B cell (primary cell): ENCODE measurements around the gene MBD3. TPM values are rescaled to one million over a fixed set of nuclear protein-coding genes. Genes with fewer than 3 reads are reported as not detected.
"Not testable (repeated sequence)": the region's sequence is repeated elsewhere in the genome, so short reads cannot be mapped to it uniquely, and the experiment has no call there.

Experiments
- ATAC-seq: fragments of 200-7000 bp; cut with Tn5 transposase; one replicate; pipeline ENCODE4 v1.10.0; 2021; ENCODE audit warnings: low read depth, mild to moderate bottlenecking, moderate number of reproducible peaks, moderate library complexity
- CTCF ChIA-PET: fragments of 350-600 bp; sonication (Branson Sonifier 250); formaldehyde crosslinking; loops from one replicate; lab custom pipeline; 2021; ENCODE audit warnings: antibody characterized with exemption, inconsistent platforms; lab: Charles Lee
- POLR2A ChIA-PET: fragments of 350-600 bp; sonication (Branson Sonifier 250); formaldehyde crosslinking; loops from one replicate; lab custom pipeline; 2021; ENCODE audit warnings: antibody characterized with exemption; lab: Charles Lee
- DNase-seq: peaks from one replicate; pipeline ENCODE4 v3.0.0; 2013
- H2AFZ ChIP-seq: 2 replicates; pipeline ENCODE4 v1.6.1; 2012; ENCODE audit warnings: mild to moderate bottlenecking, low read depth, low read length; ENCODE audit not compliant: insufficient read depth, poor library complexity, severe bottlenecking
- H3K27ac ChIP-seq, 2 donors: 1 replicate in 1 of 2; 2 replicates in 1 of 2; pipeline ENCODE4 v1.5.1; 2012 to 2013; ENCODE audit warnings: low read length in 2 of 2, mild to moderate bottlenecking in 2 of 2, moderate library complexity in 1 of 2
- H3K27me3 ChIP-seq, 4 experiments: fragments of 200-600 bp in 1 of 4; sonication (generic) in 1 of 4; replicated peaks in 1 of 4; 1 replicate in 2 of 4; 2 replicates in 2 of 4; pipeline versions ENCODE4 v1.6.1 to v1.7.0; 2013 to 2016; ENCODE audit warnings: low read length in 3 of 4, mild to moderate bottlenecking in 2 of 4, mixed read lengths in 1 of 4, moderate library complexity in 1 of 4; ENCODE audit not compliant: insufficient read depth in 4 of 4, control insufficient read depth in 3 of 4; ENCODE audit errors: control extremely low read depth in 1 of 4
- H3K36me3 ChIP-seq, 2 experiments: replicated peaks in 1 of 2; 1 replicate in 1 of 2; 2 replicates in 1 of 2; pipeline versions ENCODE4 v1.6.1 to v1.7.1; 2013; ENCODE audit warnings: low read length in 1 of 2; ENCODE audit not compliant: insufficient read depth in 2 of 2, control insufficient read depth in 1 of 2; ENCODE audit errors: control extremely low read depth in 1 of 2, extremely low read depth in 1 of 2
- H3K4me1 ChIP-seq, 2 donors: fragments of 200-600 bp in 1 of 2; sonication (generic) in 1 of 2; 1 replicate in 1 of 2; 2 replicates in 1 of 2; pipeline versions ENCODE4 v1.5.1 to v1.6.1; 2013 to 2017; ENCODE audit warnings: low read length in 2 of 2; ENCODE audit not compliant: control insufficient read depth in 2 of 2, insufficient read depth in 2 of 2
- H3K4me2 ChIP-seq: replicated peaks from 2 replicates; pipeline ENCODE3; 2012; ENCODE audit warnings: mild to moderate bottlenecking, low read depth, low read length; ENCODE audit not compliant: poor library complexity, severe bottlenecking
- H3K4me3 ChIP-seq, 5 experiments: fragments of 200-600 bp in 1 of 5; sonication (generic) in 1 of 5; 1 replicate in 3 of 5; 2 replicates in 2 of 5; pipeline versions ENCODE4 v1.5.1 to v1.7.0; 2011 to 2016; ENCODE audit warnings: low read length in 4 of 5, mild to moderate bottlenecking in 4 of 5, low read depth in 2 of 5, control low read depth in 1 of 5, moderate library complexity in 1 of 5; ENCODE audit not compliant: insufficient read depth in 1 of 5; ENCODE audit errors: control extremely low read depth in 1 of 5, extremely low read depth in 1 of 5
- H3K79me2 ChIP-seq: fragments of 200-600 bp; sonication (generic); one replicate; pipeline ENCODE4 v1.6.0; 2016; ENCODE audit warnings: low read length; ENCODE audit not compliant: control insufficient read depth, insufficient read depth
- H3K9ac ChIP-seq: fragments of 200-600 bp; sonication (generic); 2 replicates; pipeline ENCODE4 v1.6.1; 2017; ENCODE audit warnings: mild to moderate bottlenecking, low read length, moderate library complexity
- H3K9me3 ChIP-seq, 3 donors: one replicate each; pipeline versions ENCODE4 v1.6.1 to v1.7.1; 2013; ENCODE audit warnings: low read length in 2 of 3; ENCODE audit not compliant: control insufficient read depth in 2 of 3, insufficient read depth in 1 of 3; ENCODE audit errors: control extremely low read depth in 1 of 3
- H4K20me1 ChIP-seq: 2 replicates; pipeline ENCODE4 v1.6.0; 2012; ENCODE audit warnings: mild to moderate bottlenecking, low read length; ENCODE audit not compliant: insufficient read depth, control insufficient read depth, poor library complexity, severe bottlenecking
- H3K27ac Mint-ChIP-seq: one replicate; pipeline ENCODE4 v1.8.0; 2021; ENCODE audit warnings: mixed read lengths
- H3K27me3 Mint-ChIP-seq: one replicate; pipeline ENCODE4 v1.8.0; 2021; ENCODE audit warnings: mixed read lengths
- H3K4me1 Mint-ChIP-seq: one replicate; pipeline ENCODE4 v1.8.0; 2021; ENCODE audit warnings: mixed read lengths
- H3K4me3 Mint-ChIP-seq: one replicate; pipeline ENCODE4 v1.8.0; 2021; ENCODE audit warnings: mixed read lengths
- H3K9me3 Mint-ChIP-seq: one replicate; pipeline ENCODE4 v1.8.0; 2022; ENCODE audit warnings: mixed read lengths; ENCODE audit not compliant: insufficient read depth
- CTCF ChIP-seq: fragments of 200-600 bp; IDR thresholded peaks from one replicate; pipeline ENCODE4 v1.8.0; 2022; ENCODE audit warnings: antibody characterized with exemption, mild to moderate bottlenecking
- EZH2 ChIP-seq: IDR thresholded peaks from 2 replicates; pipeline ENCODE4 v1.6.1; 2012; ENCODE audit warnings: borderline replicate concordance, low read depth, mild to moderate bottlenecking, moderate library complexity, low read length; ENCODE audit not compliant: insufficient read depth, poor library complexity, severe bottlenecking
- WGBS: methylation state at CpG from one replicate; pipeline ENCODE4 v1.1.5; 2013; ENCODE audit warnings: missing lambda C conversion rate; ENCODE audit not compliant: insufficient coverage; 5-methylcytosine and 5-hydroxymethylcytosine counted together
- intact Hi-C: fragments of 100-400 bp; cut with micrococcal nuclease; formaldehyde crosslinking; loops from one replicate; pipeline ENCODE4 v1.10.0; 2022
- polyA plus RNA-seq: library from polyadenylated mRNA; depleted of rRNA; stranded (reverse); fragments of >200 nt; gene quantifications from 2 replicates; pipeline ENCODE4 v1.2.3, GENCODE V29; 2012
- total RNA-seq, 2 donors: library from RNA; stranded (reverse); fragments of 120-200 nt in 1 of 2; gene quantifications; 1 replicate in 1 of 2; 2 replicates in 1 of 2; pipeline versions ENCODE4 v1.2.3 to v1.2.4, GENCODE V29; 2013 to 2022

Gene MBD3
- total and polyA plus RNA-seq, 2 donors (not counting 1 experiment from before 2014, with no cell fraction given) = 48.1 to 84.6 TPM

GRCh38 chr19:1549332-1549945, 43.2 kb downstream of the MBD3 start:
- no peak for TF ChIP-seq CTCF
- no peak for TF ChIP-seq EZH2
- peaks cover 20% of the 10 kb centered on the region for H3K27me3 Mint-ChIP-seq
- Histone ChIP-seq H3K4me2 (no peak overlapping the region), H4K20me1 (no peaks in the 10 kb centered on the region), H3K27me3 (peaks cover 0 to 28% (median 3%) of the 10 kb centered on the region in 4 experiments), H3K9me3 (peaks cover 0 to 12% (median 0%) of the 10 kb centered on the region in 3 donors), H3K4me3 (no peak overlapping the region), H3K36me3 (no peaks in the 10 kb centered on the region), H3K79me2 (no peaks in the 10 kb centered on the region), H2AFZ (no peak overlapping the region), H3K27ac (no peak overlapping the region), H3K4me1 (peaks cover 0 to 7% of the 10 kb centered on the region in 2 donors), H3K9ac (no peak overlapping the region)
- H3K4me1 Mint-ChIP-seq = peaks cover 4% of the 10 kb centered on the region
- DNase-seq = no peak
- 86% methylated on average over 4 of the region's 4 CpGs for WGBS
- no peak overlapping the region for H3K4me3 Mint-ChIP-seq
- no peak overlapping the region for H3K27ac Mint-ChIP-seq
- ChIA-PET POLR2A (no interaction called here), CTCF (interaction anchor here (1.6 kb wide), 1 partner anchor 217 kb away, joined by 8 read pairs; no protein-coding TSS in a partner anchor)
- intact Hi-C loops = no loop called here
- no peak for ATAC-seq
- H3K9me3 Mint-ChIP-seq = no peaks in the 10 kb centered on the region

- ChIA-PET CTCF (interaction anchor here (0.8 to 1.1 kb wide), 2 partner anchors 248 to 285 kb away, joined by 3 to 5 read pairs; no protein-coding TSS in a partner anchor), POLR2A (no interaction called here)
- H3K79me2 ChIP-seq = no peaks in the 10 kb centered on the region
- H3K36me3 ChIP-seq = no peaks in the 10 kb centered on the region
- intact Hi-C loops = no loop called here
- Mint-ChIP-seq H3K27me3 (peaks cover 17% of the 10 kb centered on the region), H3K4me1 (no peaks in the 10 kb centered on the region), H3K9me3 (no peaks in the 10 kb centered on the region), H3K4me3 (no peak overlapping the region), H3K27ac (no peak overlapping the region)
- no peak for DNase-seq
- no peak overlapping the region for H3K4me2 ChIP-seq
- H4K20me1 ChIP-seq = no peaks in the 10 kb centered on the region
- no peak for ATAC-seq
- no peak overlapping the region for H3K27ac ChIP-seq
- H3K9me3 ChIP-seq = peaks cover 0 to 11% (median 0%) of the 10 kb centered on the region in 3 donors
- H3K4me1 ChIP-seq = no peaks in the 10 kb centered on the region
- no peak overlapping the region for H2AFZ ChIP-seq
- 47% methylated on average over 16 of the region's 17 CpGs for WGBS
- TF ChIP-seq CTCF = no peak
- no peak overlapping the region for H3K9ac ChIP-seq
- peaks cover 0 to 25% (median 3%) of the 10 kb centered on the region in 4 experiments for H3K27me3 ChIP-seq
- H3K4me3 ChIP-seq = no peak overlapping the region
Measured at GRCh38 chr19:1540365-1540925, 52.2 kb downstream of the MBD3 start.

GRCh38 chr19:1539749-1540148, 52.9 kb downstream of the MBD3 start:
- 91% methylated on average over 8 of the region's 11 CpGs for WGBS
- H2AFZ ChIP-seq, H4K20me1 ChIP-seq, H3K36me3 ChIP-seq, H3K4me3 ChIP-seq, H3K4me3 Mint-ChIP-seq, H3K27ac ChIP-seq, ATAC-seq, H3K27ac Mint-ChIP-seq, H3K4me1 ChIP-seq, H3K4me1 Mint-ChIP-seq, H3K79me2 ChIP-seq, DNase-seq, H3K4me2 ChIP-seq, H3K9me3 Mint-ChIP-seq, intact Hi-C loops, H3K9ac ChIP-seq: not testable (repeated sequence)
- H3K27me3 ChIP-seq = peaks cover 0 to 25% (median 3%) of the 10 kb centered on the region in 4 experiments
- H3K9me3 ChIP-seq = peaks cover 0 to 17% (median 0%) of the 10 kb centered on the region in 3 donors
- POLR2A ChIA-PET = interaction anchor here (0.7 kb wide), 1 partner anchor 184 kb away, joined by 3 read pairs; no protein-coding TSS in a partner anchor
- CTCF ChIA-PET = interaction anchor here (1.1 kb wide), 1 partner anchor 286 kb away, joined by 5 read pairs; no protein-coding TSS in a partner anchor
- H3K27me3 Mint-ChIP-seq = peaks cover 17% of the 10 kb centered on the region
